Measurements from ENCODE around the gene TRAK1.
"Not testable (repeated sequence)": the region's sequence is repeated elsewhere in the genome, so short reads cannot be mapped to it uniquely, and the experiment has no call there.

TRAK1 gene

DNA sequence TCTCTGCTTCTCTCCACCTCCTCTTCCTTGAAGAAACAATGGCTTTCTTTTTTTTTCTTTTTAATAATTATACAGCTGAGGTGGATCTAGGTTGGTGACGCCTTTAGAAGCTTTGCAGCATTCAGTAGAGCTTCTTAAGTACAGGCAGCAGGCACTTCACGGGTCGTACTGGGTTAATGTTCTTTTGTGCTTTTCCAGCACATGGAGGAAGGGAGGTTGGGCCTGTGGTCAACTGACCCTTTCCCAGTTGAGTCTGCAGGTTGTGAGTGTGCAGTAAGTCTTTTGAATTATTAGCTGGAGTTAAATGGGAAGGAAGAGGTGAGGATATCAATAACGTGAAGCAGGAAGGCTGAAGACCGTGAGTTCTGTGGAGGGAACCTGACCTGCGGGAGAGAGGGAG is 7.0 kb downstream of the TRAK1 start:
- DNase-seq (ENCODE audit: low read depth in 2 of 2), result no peak

DNA sequence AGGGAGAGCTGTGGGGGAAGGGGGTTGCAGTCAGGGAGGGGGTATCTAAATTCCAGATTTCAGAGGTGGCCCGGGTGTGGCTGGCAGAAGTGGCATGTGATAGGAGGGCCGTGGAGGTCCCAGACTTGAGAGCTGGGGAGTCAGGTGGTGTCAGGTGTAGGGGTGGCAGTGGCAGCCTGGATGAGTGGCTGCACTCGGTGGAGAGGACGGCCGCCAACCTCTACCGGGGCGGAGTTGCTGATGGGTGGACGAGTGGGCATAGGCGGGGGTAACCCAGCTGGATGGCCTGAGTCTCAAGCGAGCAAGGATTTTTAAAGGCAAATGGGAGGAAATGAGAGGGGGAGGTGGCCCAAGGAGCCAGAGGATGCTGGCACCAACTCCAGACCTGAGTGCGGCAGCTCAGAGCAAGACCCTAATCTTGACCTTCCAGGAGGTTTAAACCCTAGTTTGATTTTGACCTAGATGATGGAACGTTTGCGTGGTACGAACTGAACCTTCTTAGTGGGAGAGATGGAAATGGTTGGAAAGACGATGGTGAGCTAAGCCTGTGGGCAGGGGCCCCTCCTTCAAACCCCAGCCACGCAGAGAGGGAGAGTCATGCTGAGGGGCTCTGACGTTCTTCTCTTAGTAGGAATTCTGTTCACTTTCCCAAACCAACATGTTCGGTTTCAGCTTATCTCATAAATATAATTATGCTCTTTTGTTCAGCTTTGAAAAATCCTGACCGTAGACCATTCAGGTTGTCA is 8.0 kb downstream of the TRAK1 start:
- no peak for DNase-seq (ENCODE audit: low read depth in 2 of 2)

DNA sequence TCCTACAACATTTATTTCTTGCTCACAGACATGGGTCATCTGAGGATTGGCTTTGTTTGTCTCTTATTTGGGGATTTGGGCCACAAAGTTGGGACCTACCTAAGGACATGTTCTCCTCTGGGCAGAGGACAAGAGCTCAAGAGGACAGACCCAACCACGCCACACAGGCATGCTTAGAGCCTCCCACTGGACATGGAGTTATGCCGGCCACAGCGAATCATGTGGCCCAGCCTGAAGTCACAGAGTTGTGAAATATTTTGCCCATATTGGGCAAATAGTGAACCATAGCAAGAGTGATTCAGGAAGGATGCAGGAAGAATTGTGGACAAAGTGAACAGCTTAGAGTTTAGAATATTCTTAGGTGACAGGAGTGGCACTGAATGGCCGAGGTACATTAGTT is 9.9 kb downstream of the TRAK1 start:
- DNase-seq (ENCODE audit: low read depth in 2 of 2), result no peak

DNA sequence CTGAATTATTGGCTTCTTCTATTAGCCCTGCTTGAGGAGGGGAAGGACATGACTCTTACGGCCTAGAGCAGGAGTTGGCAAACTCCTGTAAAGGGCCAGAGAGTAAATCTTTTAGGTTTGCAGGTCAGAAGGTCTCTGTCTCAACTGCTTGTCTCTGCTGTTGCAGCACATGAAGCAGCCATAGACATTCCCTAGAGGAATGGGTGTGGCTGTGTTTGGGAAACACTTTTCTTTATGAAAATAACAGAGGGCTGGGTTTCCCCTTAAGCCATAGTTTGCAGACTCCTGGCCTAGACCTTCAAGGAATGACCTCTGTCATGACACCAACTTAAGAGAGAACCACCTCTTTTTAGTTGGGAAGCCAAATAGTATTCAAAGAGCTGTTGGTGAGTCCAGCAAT is 10.3 kb downstream of the TRAK1 start:
- DNase-seq (ENCODE audit: low read depth in 2 of 2), result no peak

DNA sequence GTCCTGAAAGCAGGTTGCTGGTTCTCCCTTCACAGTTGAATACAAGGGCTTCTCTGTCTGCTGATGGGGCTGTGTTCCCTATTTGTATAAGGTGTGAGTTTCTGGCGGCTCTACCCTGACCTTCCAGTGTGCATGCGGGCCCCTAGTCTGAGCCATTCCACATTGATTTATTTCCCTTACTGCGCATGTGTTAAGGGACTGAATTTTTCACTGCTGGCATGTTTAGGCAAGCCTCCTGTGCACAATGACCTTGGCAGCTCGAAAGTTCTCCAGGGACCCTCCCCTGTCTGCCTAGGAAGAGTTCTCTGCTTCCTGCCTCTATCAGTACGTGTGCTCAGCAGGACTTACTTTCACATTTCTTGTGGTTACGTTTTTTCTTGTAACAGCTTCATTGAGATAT is 11.4 kb downstream of the TRAK1 start:
- no peak for DNase-seq (ENCODE audit: low read depth in 2 of 2)

DNA sequence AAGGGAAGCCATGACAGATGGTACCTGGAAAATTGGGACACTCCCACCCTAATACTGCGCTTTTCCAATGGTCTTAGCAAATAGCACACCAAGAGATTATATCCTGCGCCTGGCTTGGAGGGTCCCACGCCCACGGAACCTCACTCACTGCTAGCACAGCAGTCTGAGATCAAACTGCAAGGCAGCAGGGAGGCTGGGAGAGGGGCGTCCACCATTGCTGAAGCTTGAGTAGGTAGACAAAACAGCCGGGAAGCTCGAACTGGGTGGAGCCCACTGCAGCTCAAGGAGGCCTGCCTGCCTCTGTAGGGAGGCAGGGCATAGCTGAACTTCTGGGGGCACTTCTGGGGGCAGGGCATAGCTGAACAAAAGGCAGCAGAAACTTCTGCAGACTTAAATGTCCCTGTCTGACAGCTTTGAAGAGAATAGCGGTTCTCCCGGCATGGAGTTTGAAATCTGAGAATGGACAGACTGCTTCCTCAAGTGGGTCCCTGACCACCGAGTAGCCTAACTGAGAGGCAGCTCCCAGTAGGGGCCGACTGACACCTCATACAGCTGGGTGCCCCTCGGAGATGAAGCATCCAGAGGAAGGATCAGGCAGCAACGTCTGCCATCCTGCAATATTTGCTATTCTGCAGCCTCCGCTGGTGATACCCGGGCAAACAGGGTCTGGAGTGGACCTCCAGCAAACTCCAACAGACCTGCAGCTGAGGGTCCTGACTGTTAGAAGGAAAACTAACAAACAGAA is 12.9 kb downstream of the TRAK1 start:
- DNase-seq (ENCODE audit: low read depth in 2 of 2), result not testable (repeated sequence)

DNA sequence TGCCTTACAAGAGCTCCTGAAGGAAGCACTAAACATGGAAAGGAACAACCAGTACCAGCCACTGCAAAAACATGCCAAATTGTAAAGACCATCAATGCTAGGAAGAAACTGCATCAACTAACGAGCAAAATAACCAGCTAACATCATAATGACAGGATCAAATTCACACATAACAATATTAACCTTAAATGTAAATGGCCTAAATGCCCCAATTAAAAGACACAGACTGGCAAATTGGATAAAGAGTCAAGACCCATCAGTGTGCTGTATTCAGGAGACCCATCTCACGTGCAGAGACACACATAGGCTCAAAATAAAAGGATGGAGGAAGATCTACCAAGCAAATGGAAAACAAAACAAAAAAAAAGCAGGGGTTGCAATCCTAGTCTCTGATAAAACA is 14.8 kb downstream of the TRAK1 start:
- DNase-seq (ENCODE audit: low read depth in 2 of 2), result not testable (repeated sequence)

DNA sequence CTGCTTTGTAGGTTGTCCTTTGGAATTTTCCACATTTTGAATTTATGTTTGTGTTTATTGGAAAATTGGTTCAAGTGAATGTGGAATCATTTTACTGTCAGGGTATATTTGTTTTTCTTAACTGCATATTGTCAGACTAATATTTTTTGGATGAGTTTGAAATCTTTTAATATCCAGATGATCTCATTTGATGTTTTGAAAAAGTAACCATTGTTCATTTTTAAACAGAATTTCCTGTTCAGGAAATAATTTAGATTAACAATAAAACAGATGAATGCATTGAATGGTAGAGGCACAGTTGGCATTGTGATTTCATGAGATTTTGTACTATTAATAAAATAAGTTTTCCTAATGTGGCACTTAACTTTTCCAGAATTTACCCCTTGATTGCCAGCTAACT is 15.5 kb downstream of the TRAK1 start:
- DNase-seq (ENCODE audit: low read depth in 2 of 2), result no peak

DNA sequence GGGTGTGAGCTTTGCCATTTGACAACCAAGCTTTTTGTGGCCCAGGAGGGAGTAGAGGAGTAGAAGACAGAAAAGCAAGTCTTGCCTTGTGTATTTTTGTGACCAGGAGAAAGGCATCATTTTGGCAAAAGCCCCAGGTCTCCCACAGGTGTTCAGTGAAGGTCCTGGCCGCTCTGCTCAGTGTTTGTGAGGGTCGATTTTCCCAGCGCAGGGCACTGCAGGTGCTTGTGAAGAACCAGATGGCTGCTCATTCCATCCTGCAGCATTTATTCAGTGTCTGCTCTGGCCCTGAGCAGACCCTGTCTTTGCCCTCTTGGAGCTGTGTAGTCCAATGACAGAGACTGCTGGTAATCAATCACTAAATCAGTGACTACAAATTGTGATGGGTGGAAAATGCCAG is 19.5 kb downstream of the TRAK1 start:
- no peak for DNase-seq (ENCODE audit: low read depth in 2 of 2)

DNA sequence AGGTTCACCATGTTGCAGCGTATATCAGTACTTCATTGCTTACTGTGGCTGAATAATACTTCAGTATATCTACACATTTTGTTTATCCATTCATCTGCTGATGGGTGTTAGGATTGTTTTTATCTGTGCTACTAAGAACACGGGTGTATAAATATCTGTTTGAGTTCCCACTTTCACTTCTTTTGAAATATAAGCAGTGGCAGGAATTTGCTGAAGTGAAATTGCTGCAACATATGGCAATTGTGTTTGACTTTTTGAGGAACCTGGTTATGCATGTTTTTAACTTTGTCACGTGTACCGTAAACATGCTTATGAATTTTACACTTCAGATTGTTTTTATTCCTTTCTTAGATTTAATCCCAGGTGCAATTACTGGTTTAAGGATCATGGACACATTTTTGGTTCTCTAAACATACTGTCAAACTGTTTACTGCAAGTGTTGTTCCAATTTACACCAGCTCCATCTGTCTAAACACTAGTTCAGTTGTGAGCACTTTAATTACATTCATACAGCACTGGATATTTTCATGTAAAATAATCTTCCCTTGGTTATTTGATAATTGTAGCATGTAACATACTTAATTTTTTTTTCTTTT is 23.1 kb downstream of the TRAK1 start:
- no peak for DNase-seq (ENCODE audit: low read depth in 2 of 2)

DNA sequence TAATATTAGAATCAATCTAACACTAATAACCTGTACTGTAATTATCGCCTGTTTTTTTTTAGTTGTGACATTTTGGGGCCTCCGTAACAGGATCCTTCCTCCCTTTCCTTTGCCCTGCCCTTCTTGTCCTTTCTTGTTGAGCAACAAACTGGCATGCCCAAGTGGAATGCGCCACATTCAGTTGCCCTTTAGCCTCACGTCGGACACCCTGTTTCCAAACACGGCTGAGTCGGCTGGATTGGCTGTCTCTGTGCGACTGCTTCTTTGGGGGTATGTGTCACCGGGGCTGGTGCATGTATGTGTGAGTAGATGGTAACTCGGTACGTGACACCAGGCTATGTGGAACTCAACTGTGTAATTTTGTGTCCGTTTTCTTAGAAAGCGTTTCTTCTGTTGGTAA is 24.1 kb downstream of the TRAK1 start:
- no peak for DNase-seq (ENCODE audit: low read depth in 2 of 2)

DNA sequence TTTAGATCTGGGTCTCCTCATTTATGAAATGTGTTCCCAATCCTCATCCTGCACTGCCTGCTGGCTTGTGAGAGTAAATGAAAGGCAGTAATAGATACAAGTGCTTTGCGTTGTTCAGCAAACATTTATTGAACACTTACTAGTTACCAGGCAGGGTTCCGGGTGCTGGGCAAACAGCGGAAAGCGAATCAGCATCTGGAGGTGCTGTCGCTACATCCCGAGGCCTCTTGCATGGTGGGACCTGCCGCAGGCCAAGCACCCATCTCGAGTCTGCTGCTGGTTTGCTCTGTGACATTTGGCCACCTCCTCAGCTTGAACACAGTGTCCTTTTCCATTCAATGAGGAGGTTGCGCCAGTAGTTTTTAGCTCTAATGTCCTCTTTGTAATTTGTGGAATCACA is 24.8 kb downstream of the TRAK1 start:
- no peak for DNase-seq (ENCODE audit: low read depth in 2 of 2)

DNA sequence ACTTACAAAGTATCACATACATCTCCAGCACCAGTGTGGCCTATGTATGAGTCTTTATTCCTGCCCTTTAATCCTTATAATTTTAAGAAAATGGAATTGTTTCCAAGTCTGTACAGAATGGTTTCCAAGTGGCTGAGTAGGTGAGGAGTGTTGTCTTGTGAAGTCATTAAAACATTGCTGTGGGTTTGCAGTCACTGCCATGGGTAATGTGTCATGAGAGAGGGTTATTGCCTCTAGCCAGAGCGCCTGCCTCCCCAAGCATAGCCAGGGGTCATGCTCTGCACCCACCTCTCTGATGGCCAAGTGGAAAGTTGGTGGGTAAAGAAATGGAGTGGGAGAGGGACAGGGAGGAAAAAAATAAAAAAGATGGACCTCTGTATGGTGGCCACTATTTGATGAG is 25.3 kb downstream of the TRAK1 start:
- no peak for DNase-seq (ENCODE audit: low read depth in 2 of 2)

DNA sequence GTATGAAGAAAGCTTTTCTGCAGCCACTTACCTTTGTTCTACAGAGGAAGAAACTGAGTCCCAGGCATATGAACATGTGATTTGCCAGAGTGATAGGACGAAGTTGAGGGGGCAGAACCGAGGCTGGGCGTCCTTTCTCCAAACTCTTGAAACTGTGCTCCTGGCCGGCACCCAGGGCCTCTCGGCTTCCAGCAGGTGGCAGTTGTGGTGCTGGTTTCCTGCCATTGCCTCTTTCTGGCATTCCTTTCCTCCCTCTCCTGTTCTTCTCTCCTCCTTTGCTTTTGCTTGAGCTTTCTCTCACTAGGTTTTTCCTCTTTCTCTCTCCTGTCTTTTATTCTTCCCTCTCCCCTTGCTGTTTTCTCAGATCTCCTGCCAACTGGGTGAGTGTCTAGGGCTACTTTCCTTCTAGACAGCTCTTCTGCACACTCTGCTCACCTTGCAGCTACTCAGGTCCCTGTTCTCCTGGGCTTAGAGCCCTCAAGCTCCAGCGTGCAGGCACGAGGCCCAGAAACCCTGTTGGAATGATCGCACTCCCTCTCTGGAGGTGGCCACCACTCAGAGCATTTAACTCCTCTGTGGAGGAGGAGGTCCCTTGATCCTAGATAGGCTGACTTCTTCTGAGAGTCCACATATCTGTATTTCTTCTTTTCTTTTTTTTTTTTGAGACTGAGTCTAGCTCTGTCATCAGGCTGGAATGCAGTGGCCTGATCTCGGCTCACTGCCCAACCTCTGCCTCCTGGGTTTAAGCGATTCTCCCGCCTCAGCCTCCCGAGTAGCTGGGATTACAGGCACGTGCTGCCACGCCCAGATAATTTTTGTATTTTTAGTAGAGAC is 26.2 kb downstream of the TRAK1 start:
- no peak for DNase-seq (ENCODE audit: low read depth in 2 of 2)

DNA sequence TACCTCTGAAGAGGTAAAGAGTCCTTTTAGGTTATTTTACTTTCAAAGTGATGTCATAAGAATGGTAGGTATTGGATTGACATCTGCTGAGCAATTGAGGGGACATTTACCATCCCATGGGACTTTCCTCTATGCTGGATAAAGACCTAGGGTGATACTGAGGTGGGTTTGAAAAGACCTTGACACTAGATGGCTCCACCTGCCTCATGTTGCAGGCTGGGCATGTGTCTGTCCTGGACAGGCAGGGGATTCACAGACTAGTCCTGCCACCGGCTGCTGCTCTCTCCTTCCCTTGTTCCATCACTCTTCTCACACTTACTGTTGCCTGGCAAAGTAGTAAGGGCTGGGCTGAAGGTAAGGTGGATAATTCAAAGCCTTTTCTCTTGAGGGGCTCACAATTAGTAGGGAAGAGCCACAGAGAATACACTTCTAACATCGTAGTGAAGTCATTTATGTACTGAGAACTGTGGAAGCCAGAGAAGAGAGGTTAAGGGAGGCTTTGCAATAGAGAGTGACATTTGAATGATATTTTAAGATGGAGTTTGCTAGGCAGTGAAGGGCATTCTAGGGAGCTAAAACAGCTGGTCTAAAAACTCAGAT is 27.7 kb downstream of the TRAK1 start:
- DNase-seq (ENCODE audit: low read depth in 2 of 2), result no peak

DNA sequence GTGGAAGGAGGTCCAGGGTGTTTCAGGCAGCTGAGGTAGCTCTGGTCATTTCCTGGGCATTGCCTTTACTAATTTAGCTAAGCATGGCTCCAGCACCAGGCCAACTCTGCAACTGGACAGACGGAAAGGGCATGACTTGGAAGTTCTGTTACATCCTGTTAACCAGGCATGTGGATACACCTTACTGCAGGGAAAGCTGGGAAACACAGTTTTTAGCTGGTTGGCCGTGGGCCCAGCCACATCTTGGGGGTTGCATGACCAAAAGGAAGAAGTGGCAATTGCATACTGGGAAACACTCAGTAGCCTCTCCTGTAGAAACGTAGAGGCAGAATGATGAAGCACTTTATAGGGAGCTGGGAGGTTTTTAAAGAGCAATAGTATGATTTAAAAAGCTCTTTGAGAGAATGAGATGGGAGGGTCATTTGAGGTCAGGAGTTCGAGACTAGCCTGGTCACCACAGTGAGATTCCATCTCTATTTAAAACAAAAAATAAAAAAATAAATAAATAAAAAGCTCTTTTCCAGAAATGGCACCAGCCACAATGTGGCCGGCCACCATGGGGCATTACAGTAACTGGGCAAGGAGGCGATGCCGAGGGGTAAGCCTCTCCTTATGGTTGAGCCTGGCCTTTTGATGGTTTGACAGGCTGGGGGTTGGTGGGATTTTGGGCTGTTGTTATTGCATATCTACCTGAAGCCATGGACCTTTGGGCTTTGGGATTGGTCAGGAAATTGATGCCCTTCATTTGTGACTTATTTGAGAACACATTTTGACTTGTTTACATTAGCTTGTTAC is 28.6 kb downstream of the TRAK1 start:
- no peak for DNase-seq (ENCODE audit: low read depth in 2 of 2)

DNA sequence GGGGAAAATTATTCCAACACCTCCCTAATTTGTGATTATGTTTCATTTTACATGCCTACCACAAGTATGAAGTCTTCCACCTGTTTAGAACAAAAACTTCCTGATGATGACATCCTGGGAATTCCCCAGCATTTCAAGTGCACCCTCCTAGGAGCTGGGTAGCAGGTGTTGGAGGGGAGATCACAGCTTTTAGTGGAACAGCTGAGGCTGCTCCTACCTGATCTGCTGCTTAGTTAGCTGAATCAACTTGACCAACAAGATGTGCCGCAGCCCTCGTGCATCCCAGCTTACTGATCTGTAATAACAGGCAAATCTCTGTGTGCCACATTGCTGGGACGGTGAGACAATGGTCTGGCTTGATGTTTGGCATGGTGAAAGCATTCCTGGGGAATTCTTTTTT is 29.7 kb downstream of the TRAK1 start:
- DNase-seq (ENCODE audit: low read depth in 2 of 2), result no peak

DNA sequence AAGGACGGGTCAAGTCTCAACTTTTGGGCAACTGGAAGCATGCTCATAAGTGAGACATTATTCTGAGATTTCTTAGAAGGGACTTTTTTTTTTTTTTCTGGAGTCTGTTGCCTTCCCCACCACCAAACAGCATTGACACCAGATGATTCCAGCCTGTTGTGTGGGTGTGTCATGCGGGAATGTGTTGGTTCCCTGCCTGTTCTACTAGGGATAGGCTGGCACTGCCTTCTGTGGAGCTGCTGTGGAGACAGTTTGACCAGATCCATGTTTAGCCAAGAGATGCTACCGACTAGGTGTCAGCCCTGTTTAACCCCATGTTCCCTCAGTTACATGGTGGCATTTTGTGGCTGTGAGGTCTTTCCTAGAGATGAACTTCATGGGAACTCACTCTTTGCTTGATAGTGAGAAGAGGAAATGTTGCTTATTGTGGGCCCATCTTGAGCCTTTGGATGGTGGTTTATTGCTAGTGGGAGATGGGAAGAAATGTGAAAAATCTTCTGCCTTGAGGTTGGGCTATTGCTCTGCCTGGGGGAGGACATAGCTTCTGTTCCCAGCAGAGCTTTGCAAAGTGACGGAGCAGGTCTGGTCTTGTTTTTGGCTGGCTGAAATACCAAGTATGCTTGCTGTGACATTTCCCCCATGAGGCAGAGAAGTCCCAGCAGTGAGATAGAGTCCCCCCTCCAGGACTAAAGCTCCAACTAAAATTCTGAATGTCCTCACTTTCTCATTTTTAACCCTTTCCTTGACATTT is 31.3 kb downstream of the TRAK1 start:
- no peak for DNase-seq (ENCODE audit: low read depth in 2 of 2)

DNA sequence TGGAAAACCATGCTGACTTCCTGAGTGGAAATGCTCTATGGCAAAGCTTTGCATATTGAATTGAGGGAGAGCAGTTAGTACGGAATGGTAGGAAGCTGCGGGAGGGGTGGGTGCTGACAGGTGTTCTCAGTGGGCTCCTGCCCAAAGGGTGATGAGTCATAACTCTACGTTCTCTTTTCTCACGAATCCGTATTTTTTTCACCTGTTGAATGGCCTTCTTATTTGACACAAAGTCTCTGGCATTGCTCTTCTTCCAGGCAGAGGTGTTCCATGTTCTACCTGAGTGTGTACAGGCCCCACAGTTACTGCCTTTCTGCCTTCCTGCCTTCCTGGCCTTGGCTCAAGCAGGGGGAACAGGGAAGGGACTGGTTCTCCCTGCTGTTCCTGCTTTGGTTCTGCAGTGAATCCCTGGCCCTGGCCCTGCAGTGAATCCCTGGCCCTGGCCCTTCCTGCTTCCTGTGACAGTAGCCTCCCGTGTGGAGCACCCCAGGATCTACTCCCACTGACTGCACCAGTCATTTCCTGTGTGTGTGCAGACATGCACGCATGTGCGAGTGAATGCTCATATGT is 31.9 kb downstream of the TRAK1 start:
- no peak for DNase-seq (ENCODE audit: low read depth in 2 of 2)

Data from activated CD8-positive, alpha-beta memory T cell treated with anti-CD3 and anti-CD28 coated beads for 4 hours (primary cell).